GM19468 (cell line): ENCODE data around the gene ANXA10.
"Not testable (repeated sequence)": the region's sequence is repeated elsewhere in the genome, so short reads cannot be mapped to it uniquely, and the experiment has no call there.

ENCODE experiments used
- ATAC-seq: cut with Tn5 transposase; IDR thresholded peaks from one replicate; pipeline ENCODE4 v1.9.1; 2021; ENCODE audit warnings: mild to moderate bottlenecking, moderate library complexity, moderate number of reproducible peaks; ENCODE audit not compliant: unreplicated experiment; ENCODE audit errors: extremely low read depth

The ANXA10 gene

GRCh38 chr4:168153596-168154440, 61.5 kb downstream of the ANXA10 start:
- ATAC-seq: no peak

- ATAC-seq: no peak
These were observed 62.4 kb downstream of the ANXA10 start for GRCh38 chr4:168154546-168155277.

DNA sequence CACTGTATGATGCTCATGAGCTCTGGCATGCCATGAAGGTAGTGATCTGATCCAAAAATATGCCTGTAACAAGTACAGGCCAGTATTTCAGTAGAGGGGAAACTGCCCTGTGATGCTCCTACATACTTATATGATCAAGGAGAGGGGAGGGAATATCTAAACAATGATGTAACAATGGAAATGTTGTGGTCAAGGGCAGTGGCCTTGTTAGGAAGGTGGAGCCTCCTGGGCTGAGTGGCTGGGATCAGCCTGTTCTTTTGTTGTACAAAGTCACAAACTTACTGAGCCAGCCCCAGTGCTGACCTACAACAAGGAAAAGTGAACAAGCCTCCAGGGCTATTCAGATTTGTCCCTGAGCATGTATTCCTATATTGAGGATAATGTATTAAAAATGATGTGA, 70.3 kb downstream of the ANXA10 start:
- no peak for ATAC-seq

GRCh38 chr4:168163106-168163505, 70.8 kb downstream of the ANXA10 start:
- no peak for ATAC-seq

DNA sequence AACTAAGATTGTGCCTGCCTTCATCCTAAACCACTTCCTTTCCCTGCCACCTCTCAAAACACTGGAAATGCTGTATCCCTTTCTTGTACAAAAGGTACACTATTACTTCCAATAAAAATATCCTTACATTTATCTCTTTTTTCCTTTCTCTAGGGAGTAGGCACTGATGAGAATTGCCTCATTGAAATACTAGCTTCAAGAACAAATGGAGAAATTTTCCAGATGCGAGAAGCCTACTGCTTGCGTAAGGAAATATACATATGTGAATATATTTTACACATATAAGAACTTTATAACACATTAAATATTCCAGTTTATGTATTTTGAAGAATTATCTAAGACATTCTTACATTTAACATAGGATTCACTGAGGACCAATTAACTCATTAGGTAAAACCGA, 71.7 kb downstream of the ANXA10 start:
- ATAC-seq: no peak

- ATAC-seq: no peak
These were observed 72.7 kb downstream of the ANXA10 start for GRCh38 chr4:168164915-168165548.

GRCh38 chr4:168167714-168168284, 75.5 kb downstream of the ANXA10 start:
- peak; percentile 12 for ATAC-seq

- no peak for ATAC-seq
These were observed 82.0 kb downstream of the ANXA10 start for GRCh38 chr4:168174308-168174707.

DNA sequence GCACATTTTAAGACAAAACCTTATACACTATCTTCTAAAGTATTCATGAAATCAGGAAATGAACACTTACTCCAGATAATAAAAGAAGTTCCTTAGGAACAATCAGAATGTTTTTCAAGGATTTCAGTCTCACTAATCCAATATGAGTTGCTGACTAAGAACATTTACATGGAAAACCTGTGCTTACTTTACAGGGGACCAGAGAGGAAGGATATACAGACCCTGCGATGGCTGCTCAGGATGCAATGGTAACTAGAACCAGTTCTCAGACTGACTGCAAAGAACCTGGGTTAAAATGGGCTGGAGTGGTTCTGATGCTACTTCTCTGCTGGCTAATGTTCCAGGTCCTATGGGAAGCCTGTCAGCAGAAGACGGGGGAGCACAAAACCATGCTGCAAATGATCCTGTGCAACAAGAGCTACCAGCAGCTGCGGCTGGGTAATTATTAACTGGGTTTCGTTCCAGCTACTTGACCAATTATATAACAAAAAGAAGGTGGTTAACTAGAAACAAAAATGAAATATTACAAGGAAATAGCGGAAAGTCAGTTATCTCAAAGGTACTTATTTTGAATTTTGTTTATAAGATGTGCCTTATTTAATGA, 85.3 kb downstream of the ANXA10 start:
- ATAC-seq: no peak

DNA sequence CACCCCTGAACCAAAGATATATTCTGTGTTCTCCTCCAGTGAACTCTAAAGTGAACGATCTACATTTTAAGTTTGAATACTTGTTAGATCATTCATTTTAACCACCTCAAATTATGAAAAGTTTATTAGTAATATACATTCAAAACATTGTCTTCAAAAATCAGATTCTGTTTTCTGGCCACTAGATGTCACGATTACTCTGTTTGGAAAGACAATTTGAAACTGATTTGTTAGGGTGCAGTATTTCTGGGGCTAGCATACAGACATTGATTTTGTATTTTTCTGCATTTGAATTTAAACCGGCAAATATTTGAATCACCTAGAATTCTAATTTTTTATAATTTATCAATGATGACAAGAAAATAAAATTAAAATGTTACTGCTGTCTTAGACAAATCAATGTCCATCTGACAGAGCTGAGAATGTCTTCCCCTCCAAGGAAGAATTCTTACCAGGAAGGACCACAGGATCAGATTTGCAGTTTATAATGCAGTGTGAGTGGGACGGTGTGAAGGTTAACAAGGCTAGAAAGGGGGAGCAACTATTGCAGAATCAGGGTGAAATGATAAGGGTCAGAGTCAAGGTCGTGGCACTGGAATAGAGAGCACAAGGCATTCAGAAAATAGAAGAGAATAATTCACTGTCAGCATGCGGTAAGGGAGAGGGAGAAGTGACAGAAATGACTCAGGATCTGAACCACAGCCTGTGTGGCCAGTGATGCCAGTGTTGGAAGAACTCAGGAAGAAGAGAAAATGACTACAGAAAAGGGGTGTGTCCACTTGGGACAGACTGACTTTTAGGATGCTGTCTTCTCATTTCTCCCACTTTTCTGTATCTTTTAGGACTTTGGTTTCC, 91.6 kb downstream of the ANXA10 start:
- ATAC-seq: no peak

DNA sequence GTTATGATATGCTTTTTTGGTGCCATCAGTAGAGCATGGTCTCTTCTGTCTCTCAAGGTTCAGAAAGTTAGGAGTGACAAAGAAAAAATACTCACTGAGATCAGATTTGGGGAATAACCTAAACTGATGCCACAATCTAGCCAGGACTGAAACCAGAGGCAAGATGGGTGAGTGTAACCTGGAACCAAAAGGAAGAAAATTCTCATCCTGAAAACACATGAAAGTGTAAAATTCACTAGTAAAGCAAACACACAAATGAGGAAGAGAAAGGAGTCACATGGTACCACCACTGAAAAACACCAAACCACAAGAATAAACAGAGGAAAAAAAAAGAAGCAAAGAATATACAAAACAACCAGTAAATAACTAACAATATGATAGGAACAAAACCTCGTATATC, 96.4 kb downstream of the ANXA10 start:
- no peak for ATAC-seq

DNA sequence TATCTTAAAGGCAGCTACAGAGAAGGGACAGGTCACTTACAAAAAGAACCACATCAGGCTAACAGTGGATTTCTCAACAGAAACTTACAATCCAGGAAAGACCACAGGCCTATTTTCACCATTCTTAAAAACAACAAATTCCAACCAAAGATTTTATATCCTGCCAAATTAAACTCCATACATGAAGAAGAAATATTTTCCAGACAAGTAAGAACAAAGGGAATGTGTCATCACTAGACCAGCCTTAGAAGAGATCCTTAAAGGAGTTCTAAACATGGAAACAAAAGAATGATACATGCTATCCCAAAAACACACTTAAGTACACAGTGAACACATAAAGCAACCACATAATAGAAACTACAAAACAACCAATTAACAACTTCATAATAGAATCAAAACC, 105.6 kb downstream of the ANXA10 start:
- no peak for ATAC-seq

DNA sequence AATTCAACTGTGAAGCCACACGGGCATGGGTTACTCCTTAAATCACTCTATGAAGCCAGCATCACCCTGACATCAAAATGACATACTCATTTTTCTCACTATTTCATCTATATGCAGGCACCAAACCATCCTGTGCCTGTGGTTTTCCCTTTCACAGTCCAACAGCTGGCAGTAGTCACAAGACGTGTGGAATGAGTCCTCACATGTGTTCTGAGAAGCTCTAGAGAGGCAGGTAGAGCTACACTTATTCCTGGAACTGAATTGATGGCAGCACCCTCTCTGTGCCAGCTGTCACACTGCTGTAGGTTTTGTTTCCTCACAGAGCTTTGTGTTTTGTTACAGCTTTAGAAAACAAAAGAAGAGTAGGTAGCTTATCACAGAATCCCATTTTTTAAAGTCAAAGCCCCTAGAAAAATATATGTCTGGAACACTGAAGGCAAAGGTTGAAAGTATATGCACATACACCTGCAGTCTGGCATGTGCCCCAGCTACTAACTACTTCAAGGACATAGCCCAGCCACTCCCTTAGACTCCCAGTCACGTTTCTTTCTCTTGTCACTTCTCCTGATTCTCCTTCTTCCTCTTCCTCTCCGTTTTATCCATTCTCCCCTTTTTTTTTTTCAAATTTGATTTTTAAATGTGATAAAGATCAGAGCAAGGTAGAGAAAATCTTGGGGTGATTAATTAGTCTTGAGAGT, 107.1 kb downstream of the ANXA10 start:
- ATAC-seq: no peak

DNA sequence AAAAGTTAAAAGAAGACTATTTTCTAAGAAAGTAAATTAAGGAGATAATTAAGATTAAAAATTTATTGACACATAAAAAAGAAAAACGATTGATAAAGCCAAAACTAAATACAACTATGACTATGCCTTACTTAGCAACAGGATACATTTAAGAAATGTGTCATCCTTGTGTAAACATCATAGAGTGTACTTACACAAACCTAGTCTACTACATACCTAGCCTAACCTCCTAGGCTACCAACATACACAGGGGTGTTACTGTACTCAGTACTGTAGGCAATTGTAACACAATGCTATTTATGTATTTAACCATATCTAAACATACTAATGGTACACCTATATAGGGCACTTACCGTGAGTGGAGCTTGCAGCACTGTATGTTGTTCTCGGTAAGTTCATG, 108.3 kb downstream of the ANXA10 start:
- no peak for ATAC-seq

GRCh38 chr4:168203233-168203911, 111.0 kb downstream of the ANXA10 start:
- no peak for ATAC-seq

- no peak for ATAC-seq
These were observed 116.7 kb downstream of the ANXA10 start for GRCh38 chr4:168208957-168209614.

DNA sequence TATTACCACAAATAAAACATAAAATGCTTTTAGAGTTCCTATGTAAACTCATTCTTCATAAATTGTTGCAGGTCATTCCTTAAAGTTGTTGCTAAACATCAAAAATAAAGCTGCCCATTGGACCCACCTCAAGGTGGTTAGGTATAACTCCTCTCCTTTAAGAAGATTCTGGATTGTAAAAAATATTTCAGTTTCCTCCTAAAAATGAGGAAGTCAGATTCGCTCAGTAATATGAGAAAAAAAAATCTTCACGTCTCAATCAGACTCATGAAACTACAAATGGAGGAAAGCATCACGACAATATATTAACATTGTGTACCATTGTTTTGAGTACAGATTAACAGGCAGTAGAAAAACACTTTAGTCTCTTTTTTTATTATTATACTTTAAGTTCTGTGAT, 120.3 kb downstream of the ANXA10 start:
- ATAC-seq: no peak

DNA sequence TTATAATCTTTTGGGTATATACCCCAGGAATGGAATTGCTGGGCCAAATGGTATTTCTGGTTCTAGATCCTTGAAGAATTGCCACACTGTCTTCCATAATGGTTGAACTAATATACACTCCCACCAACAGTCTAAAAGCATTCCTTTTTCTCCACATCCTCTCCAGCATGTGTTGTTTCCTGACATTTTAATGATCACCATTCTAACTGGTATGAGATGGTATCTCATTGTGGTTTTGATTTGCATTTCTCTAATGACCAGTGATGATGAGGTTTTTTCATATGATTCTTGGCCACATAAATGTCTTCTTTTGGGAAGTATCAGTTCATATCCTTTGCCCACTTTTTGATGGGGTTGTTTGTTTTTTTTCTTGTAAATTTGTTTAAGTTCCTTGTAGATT, 121.2 kb downstream of the ANXA10 start:
- not testable (repeated sequence) for ATAC-seq
